Measurements from ENCODE around the gene MSL1. TPM values are rescaled to one million over a fixed set of nuclear protein-coding genes. Genes with fewer than 3 reads are reported as not detected.

The MSL1 gene
- total and polyA plus RNA-seq, 7 donors, result 29.4 to 92.2 (median 54.6) TPM

GRCh38 chr17:40151414-40151963, 29.7 kb downstream of the MSL1 start:
- WGBS, 2 donors, result 63 to 72% methylated on average over 7 of the region's 7 CpGs
- H3K4me3 ChIP-seq, result no peak overlapping the region
- no peak for DNase-seq
- TF ChIP-seq POLR2AphosphoS5 (IDR thresholded peaks at IDR 0.05), result no peak
- no peak for TF ChIP-seq CTCF (IDR thresholded peaks at IDR 0.05)
- TF ChIP-seq EP300 (IDR thresholded peaks at IDR 0.05), result no peak
- no peak for TF ChIP-seq POLR2A (IDR thresholded peaks at IDR 0.05)
- no peaks in the 10 kb centered on the region for H3K9me3 ChIP-seq
- H3K27me3 ChIP-seq, result no peaks in the 10 kb centered on the region
- intact Hi-C loops (cut with DNase I), result no loop called here
- H3K36me3 ChIP-seq, result peaks cover 6 to 91% (median 19%) of the 10 kb centered on the region in 4 donors
- H3K27ac ChIP-seq, result no peak overlapping the region
- peaks cover 0 to 28% (median 17%) of the 10 kb centered on the region in 4 donors for H3K4me1 ChIP-seq

- peaks cover 2 to 77% (median 16%) of the 10 kb centered on the region in 4 donors for H3K36me3 ChIP-seq
- TF ChIP-seq EP300 (IDR thresholded peaks at IDR 0.05) (no peak), CTCF (IDR thresholded peaks at IDR 0.05) (no peak), POLR2AphosphoS5 (IDR thresholded peaks at IDR 0.05) (no peak), POLR2A (IDR thresholded peaks at IDR 0.05) (no peak)
Observed at GRCh38 chr17:40153603-40154236, 31.9 kb downstream of the MSL1 start.

GRCh38 chr17:40157973-40158372, 36.2 kb downstream of the MSL1 start:
- DNase-seq, result no peak
- intact Hi-C loops (cut with DNase I), result no loop called here
- TF ChIP-seq EP300 (IDR thresholded peaks at IDR 0.05) (no peak), POLR2A (IDR thresholded peaks at IDR 0.05) (no peak), CTCF (IDR thresholded peaks at IDR 0.05) (no peak), POLR2AphosphoS5 (IDR thresholded peaks at IDR 0.05) (no peak)
- Histone ChIP-seq H3K4me3 (no peak overlapping the region), H3K36me3 (peaks cover 8 to 66% (median 24%) of the 10 kb centered on the region in 4 donors), H3K27ac (peak overlapping the region in 2 of 4 donors; percentile 16 to 17), H3K27me3 (no peaks in the 10 kb centered on the region), H3K4me1 (peaks cover 0 to 12% (median 0%) of the 10 kb centered on the region in 4 donors), H3K9me3 (no peaks in the 10 kb centered on the region)
- 88 to 91% methylated on average over 2 of the region's 2 CpGs for WGBS, 2 donors

More at GRCh38 chr17:40153603-40154236, 31.9 kb downstream of the MSL1 start:
- intact Hi-C loops (cut with DNase I), result no loop called here
- WGBS, 2 donors, result 88 to 89% methylated on average over 14 of the region's 14 CpGs
- DNase-seq, result no peak
- no peaks in the 10 kb centered on the region for H3K9me3 ChIP-seq
- peak overlapping the region in 2 of 4 donors; percentile 19 to 29 for H3K27ac ChIP-seq
- H3K27me3 ChIP-seq, result no peaks in the 10 kb centered on the region
- H3K4me1 ChIP-seq, result peaks cover 0 to 12% (median 7%) of the 10 kb centered on the region in 4 donors
- no peak overlapping the region for H3K4me3 ChIP-seq

- Histone ChIP-seq H3K27me3 (no peaks in the 10 kb centered on the region), H3K4me1 (peaks cover 0 to 12% (median 0%) of the 10 kb centered on the region in 4 donors), H3K36me3 (peaks cover 11 to 66% (median 29%) of the 10 kb centered on the region in 4 donors), H3K9me3 (no peaks in the 10 kb centered on the region), H3K27ac (peak overlapping the region in 2 of 4 donors; percentile 16 to 17), H3K4me3 (no peak overlapping the region)
- intact Hi-C loops (cut with DNase I), result no loop called here
- 84 to 86% methylated on average over 3 of the region's 3 CpGs for WGBS, 2 donors
- no peak for DNase-seq
- TF ChIP-seq POLR2AphosphoS5 (IDR thresholded peaks at IDR 0.05), result no peak
- TF ChIP-seq POLR2A (IDR thresholded peaks at IDR 0.05), result no peak
- TF ChIP-seq CTCF (IDR thresholded peaks at IDR 0.05), result no peak
- TF ChIP-seq EP300 (IDR thresholded peaks at IDR 0.05), result no peak
Observed at GRCh38 chr17:40158438-40159013, 36.8 kb downstream of the MSL1 start.

Measured in sigmoid colon (tissue), 7 donors.